IMR-90 (cell line): ENCODE measurements around the gene SLC5A2. TPM values are rescaled to one million over a fixed set of nuclear protein-coding genes. Genes with fewer than 3 reads are reported as not detected.
A peak's percentile ranks its signal among the peaks of the same experiment; 100 is the strongest.

ENCODE experiments used
- ATAC-seq: fragments of 200-7000 bp; cut with Tn5 transposase; 2 replicates; pipeline ENCODE4 v1.9.1; 2020; ENCODE audit warnings: low read depth, mild to moderate bottlenecking, moderate library complexity
- BruUV-seq: library from RNA; stranded (reverse); fragments of 400-500 nt; replicated peaks from 2 replicates; lab custom pipeline; 2021; lab: Mats Ljungman, UMichigan
- CTCF ChIA-PET: fragments of 300-600 bp; formaldehyde crosslinking; extraction: SDS; loops from one replicate; lab custom pipeline; 2021; ENCODE audit warnings: antibody characterized with exemption; lab: Yijun Ruan, JAX
- POLR2A ChIA-PET: fragments of 300-600 bp; sonication (Branson Sonifier 250); formaldehyde crosslinking; loops from one replicate; lab custom pipeline; 2022; ENCODE audit warnings: antibody characterized with exemption; ENCODE audit not compliant: unreplicated experiment; lab: Charles Lee
- DNase-seq: peaks from one replicate; pipeline ENCODE4 v3.0.0; 2013
- H2AFZ ChIP-seq: replicated peaks from 2 replicates; pipeline ENCODE3; 2013; ENCODE audit warnings: low read length, mild to moderate bottlenecking; ENCODE audit not compliant: poor library complexity
- H2AK5ac ChIP-seq: 2 replicates; pipeline ENCODE4 v1.6.1; 2013; ENCODE audit warnings: low read depth, low read length, inconsistent platforms
- H2AK9ac ChIP-seq: replicated peaks from 2 replicates; pipeline ENCODE3; 2013; ENCODE audit warnings: mild to moderate bottlenecking, low read depth, low read length, moderate library complexity; ENCODE audit not compliant: poor library complexity
- H2BK120ac ChIP-seq: 2 replicates; pipeline ENCODE4 v1.6.1; 2013; ENCODE audit warnings: low read depth, low read length, inconsistent platforms
- H2BK15ac ChIP-seq: 3 replicates; pipeline ENCODE4 v1.6.1; 2013; ENCODE audit warnings: low read depth, low read length, inconsistent platforms
- H2BK20ac ChIP-seq: 2 replicates; pipeline ENCODE4 v1.6.1; 2013; ENCODE audit warnings: low read depth, mild to moderate bottlenecking, inconsistent platforms, low read length, moderate library complexity
- H2BK5ac ChIP-seq: 2 replicates; pipeline ENCODE4 v1.6.1; 2013; ENCODE audit warnings: mild to moderate bottlenecking, low read depth, low read length, inconsistent platforms; ENCODE audit not compliant: poor library complexity, severe bottlenecking
- H3K14ac ChIP-seq: replicated peaks from 2 replicates; pipeline ENCODE4 v1.6.1; 2013; ENCODE audit warnings: low read depth, low read length, inconsistent platforms
- H3K18ac ChIP-seq: 2 replicates; pipeline ENCODE4 v1.6.1; 2013; ENCODE audit warnings: low read depth, low read length, control low read depth
- H3K23ac ChIP-seq: 2 replicates; pipeline ENCODE4 v1.6.1; 2013; ENCODE audit warnings: low read depth, low read length, inconsistent platforms
- H3K27ac ChIP-seq: 2 replicates; pipeline ENCODE4 v1.5.1; 2013; ENCODE audit warnings: mild to moderate bottlenecking, control low read depth, low read length; ENCODE audit not compliant: insufficient read depth
- H3K27me3 ChIP-seq: 2 replicates; pipeline ENCODE4 v1.6.1; 2013; ENCODE audit warnings: low read length; ENCODE audit not compliant: control insufficient read depth, insufficient read depth
- H3K36me3 ChIP-seq: 2 replicates; pipeline ENCODE4 v1.6.1; 2013; ENCODE audit warnings: low read length, mixed read lengths; ENCODE audit not compliant: control insufficient read depth, insufficient read depth
- H3K4ac ChIP-seq: 2 replicates; pipeline ENCODE4 v1.6.1; 2013; ENCODE audit warnings: low read depth, low read length, inconsistent platforms
- H3K4me1 ChIP-seq: 2 replicates; pipeline ENCODE4 v1.6.1; 2013; ENCODE audit warnings: low read length, mixed read lengths; ENCODE audit not compliant: control insufficient read depth, insufficient read depth
- H3K4me2 ChIP-seq: 2 replicates; pipeline ENCODE4 v1.6.1; 2013; ENCODE audit warnings: low read depth, mild to moderate bottlenecking, control low read depth, low read length, moderate library complexity
- H3K4me3 ChIP-seq: 2 replicates; pipeline ENCODE4 v1.5.1; 2013; ENCODE audit warnings: low read depth, mild to moderate bottlenecking, control low read depth, low read length, moderate library complexity; ENCODE audit not compliant: insufficient read depth
- H3K56ac ChIP-seq: 2 replicates; pipeline ENCODE4 v1.6.1; 2013; ENCODE audit warnings: low read length, inconsistent platforms; ENCODE audit not compliant: insufficient read depth; ENCODE audit errors: extremely low read depth
- H3K79me1 ChIP-seq, 2 experiments: 2 replicates each; pipeline ENCODE4 v1.6.1; 2013; ENCODE audit warnings: low read length in 2 of 2, inconsistent platforms in 1 of 2, low read depth in 1 of 2
- H3K9ac ChIP-seq: 2 replicates; pipeline ENCODE4 v1.6.1; 2013; ENCODE audit warnings: low read depth, low read length, control low read depth
- H3K9me1 ChIP-seq: 2 replicates; pipeline ENCODE4 v1.6.1; 2013; ENCODE audit warnings: low read length, inconsistent platforms; ENCODE audit not compliant: insufficient read depth
- H3K9me3 ChIP-seq: 2 replicates; pipeline ENCODE4 v1.6.1; 2013; ENCODE audit warnings: low read length; ENCODE audit not compliant: control insufficient read depth, insufficient read depth
- H4K20me1 ChIP-seq: 2 replicates; pipeline ENCODE4 v1.6.1; 2013; ENCODE audit warnings: low read length, inconsistent platforms; ENCODE audit not compliant: insufficient read depth
- H4K5ac ChIP-seq: 2 replicates; pipeline ENCODE4 v1.6.1; 2013; ENCODE audit warnings: mild to moderate bottlenecking, low read depth, low read length, control low read depth
- H4K8ac ChIP-seq, 2 experiments: 2 replicates each; pipeline ENCODE4 v1.6.1; 2013; ENCODE audit warnings: low read depth in 2 of 2, low read length in 2 of 2, control low read depth in 1 of 2, inconsistent platforms in 1 of 2
- H4K91ac ChIP-seq: 2 replicates; pipeline ENCODE4 v1.6.1; 2013; ENCODE audit warnings: low read depth, low read length, inconsistent platforms; ENCODE audit not compliant: insufficient read depth
- BHLHE40 ChIP-seq: fragments of 150-350 bp; IDR thresholded peaks from 2 replicates; pipeline ENCODE4 v1.6.1; 2016; ENCODE audit warnings: mild to moderate bottlenecking, low read depth, low read length
- CEBPB ChIP-seq: IDR thresholded peaks from 2 replicates; pipeline ENCODE4 v1.6.1; 2012; ENCODE audit warnings: low read depth, low read length, improper control_type of control experiment
- CHD1 ChIP-seq: IDR thresholded peaks from 2 replicates; pipeline ENCODE4 v1.6.1; 2012; ENCODE audit warnings: low read depth, low read length, improper control_type of control experiment
- CTCF ChIP-seq: conservative IDR thresholded peaks from 2 replicates; pipeline ENCODE4 v1.5.1; 2012; ENCODE audit warnings: mild to moderate bottlenecking, low read depth, low read length, improper control_type of control experiment
- FOS ChIP-seq: fragments of 150-350 bp; IDR thresholded peaks from 2 replicates; pipeline ENCODE4 v1.6.1; 2016; ENCODE audit warnings: low read depth, low read length
- MAFK ChIP-seq: IDR thresholded peaks from 2 replicates; pipeline ENCODE4 v1.6.1; 2012; ENCODE audit warnings: low read depth, low read length, improper control_type of control experiment
- MXI1 ChIP-seq: IDR thresholded peaks from 2 replicates; pipeline ENCODE4 v1.6.1; 2012; ENCODE audit warnings: low read depth, mild to moderate bottlenecking, low read length, moderate library complexity, borderline replicate concordance
- POLR2A ChIP-seq: IDR thresholded peaks from 2 replicates; pipeline ENCODE4 v1.6.1; 2012; ENCODE audit warnings: mild to moderate bottlenecking, low read depth, low read length
- RAD21 ChIP-seq: IDR thresholded peaks from 2 replicates; pipeline ENCODE4 v1.6.1; 2012; ENCODE audit warnings: low read length, improper control_type of control experiment
- RCOR1 ChIP-seq: IDR thresholded peaks from 2 replicates; pipeline ENCODE4 v1.6.1; 2012; ENCODE audit warnings: mild to moderate bottlenecking, low read length, improper control_type of control experiment; ENCODE audit not compliant: insufficient replicate concordance
- RFX5 ChIP-seq: IDR thresholded peaks from 2 replicates; pipeline ENCODE4 v1.8.0; 2012; ENCODE audit warnings: low read depth, mild to moderate bottlenecking, low read length, moderate library complexity
- SMC3 ChIP-seq: fragments of 150-350 bp; IDR thresholded peaks from 2 replicates; pipeline ENCODE4 v1.6.1; 2016; ENCODE audit warnings: low read depth, mild to moderate bottlenecking, antibody characterized with exemption, low read length, moderate library complexity
- USF2 ChIP-seq: fragments of 150-350 bp; IDR thresholded peaks from 2 replicates; pipeline ENCODE4 v1.6.1; 2017; ENCODE audit warnings: mild to moderate bottlenecking, antibody characterized with exemption, low read length, low read depth
- WGBS, 2 experiments: methylation state at CpG; one replicate each; pipeline versions ENCODE4 v1.1.5 to v1.1.7; 2013; ENCODE audit warnings: missing lambda C conversion rate in 2 of 2; ENCODE audit not compliant: insufficient read length in 1 of 2; ENCODE audit errors: extremely low coverage in 2 of 2; 5-methylcytosine and 5-hydroxymethylcytosine counted together
- dilution Hi-C: fragments of 300-500 bp; cut with HindIII; formaldehyde crosslinking; loops from one replicate; pipeline ENCODE4 v1.14.3; 2018; ENCODE audit warnings: low sequenced_read_pairs; ENCODE audit not compliant: unreplicated experiment
- in situ Hi-C: fragments of 300-500 bp; cut with MboI; formaldehyde crosslinking; loops from 3 replicates; pipeline ENCODE4 v1.14.3; 2019; ENCODE audit warnings: low sequenced_read_pairs, inconsistent platforms, mixed read lengths
- intact Hi-C: fragments of 100-400 bp; cut with micrococcal nuclease; formaldehyde crosslinking; loops from 2 replicates; pipeline ENCODE4 v1.10.0; 2022
- polyA plus RNA-seq, 3 experiments: library from polyadenylated mRNA; depleted of rRNA; stranded (reverse); fragments of >200 nt; gene quantifications; 2 replicates each; pipeline ENCODE4 v1.2.3, GENCODE V29; 2012; ENCODE audit warnings: low replicate concordance in 1 of 3
- total RNA-seq: library from RNA; depleted of rRNA; stranded (reverse); fragments of >200 nt; gene quantifications from 2 replicates; pipeline ENCODE4 v1.2.3, GENCODE V29; 2012
- TF ChIP-seq, protein P1 (sequence below): fragments of 150-350 bp; IDR thresholded peaks from 2 replicates; pipeline ENCODE4 v1.6.1; 2016; ENCODE audit warnings: low read depth, mild to moderate bottlenecking, low read length, moderate library complexity, borderline replicate concordance

Gene SLC5A2
- total and polyA plus RNA-seq, 2 of the 4 experiments (the other 2 are of a cell fraction): not detected

DNA sequence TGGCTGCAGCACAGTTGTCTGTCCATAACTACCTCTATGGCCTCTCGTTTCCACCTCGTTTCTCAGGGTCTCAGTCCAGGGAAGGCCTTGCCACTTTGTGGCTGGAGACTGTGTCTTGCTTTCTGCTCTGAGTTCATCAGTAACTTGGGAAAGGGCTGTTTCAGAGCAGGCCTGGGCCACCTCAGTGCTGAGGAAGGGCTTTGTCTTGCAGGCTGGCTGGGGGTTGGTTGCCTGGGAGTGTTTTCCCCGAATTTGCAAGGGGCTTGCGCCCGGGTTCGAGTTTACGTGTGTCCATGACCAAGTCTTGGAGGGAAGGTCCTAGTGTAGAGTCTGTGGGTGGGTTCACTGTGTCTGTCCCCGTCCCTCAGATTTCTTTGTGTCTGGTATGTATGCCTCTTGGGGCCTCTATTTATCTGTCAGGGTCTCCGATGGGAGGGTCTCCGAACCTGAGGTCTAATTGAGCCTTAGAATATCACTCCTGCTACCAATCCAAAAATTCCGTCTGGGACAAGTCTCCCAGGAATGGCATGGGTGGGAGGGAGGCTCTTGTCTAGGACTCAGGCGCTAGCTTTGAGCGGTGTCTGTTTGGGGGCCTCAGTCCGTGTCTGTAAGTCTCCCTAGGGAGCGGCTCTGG, 11.6 kb upstream of the SLC5A2 start:
- WGBS, 2 experiments: 60% methylated on average over 5 of the region's 15 CpGs; no CpG with 5 or more reads in 1 of the 2 experiments
- H2BK20ac ChIP-seq: peak overlapping the region; percentile 47
- ATAC-seq (peak; percentile 1; the same call in 1 of the 2 replicates), DNase-seq (peak; percentile 17)
- peak overlapping the region; percentile 96 for H3K56ac ChIP-seq
- in situ Hi-C loops: loop anchor here (25.0 kb wide), 1 partner anchor 391 kb away; the partner anchor contains the start of gene ZNF267
- intact Hi-C loops: no loop called here
- H4K20me1 ChIP-seq: peaks cover 38% of the 10 kb centered on the region
- ChIA-PET POLR2A (interaction anchor here (0.6 to 1.5 kb wide), 2 partner anchors 11 to 474 kb away, joined by 6 to 16 read pairs; partner anchors contain the start of gene ARMC5), CTCF (interaction anchor here (1.0 kb wide), 1 partner anchor 243 kb away, joined by 3 read pairs; no protein-coding TSS in a partner anchor)
- H4K8ac ChIP-seq: peak overlapping the region; percentile 94 to 98
- H3K9me3 ChIP-seq: no peaks in the 10 kb centered on the region
- H3K4me1 ChIP-seq: peaks cover 13% of the 10 kb centered on the region
- H2BK120ac ChIP-seq: peak overlapping the region; percentile 87
- H3K9me1 ChIP-seq: peaks cover 22% of the 10 kb centered on the region; the same call in 1 of the 2 replicates
- H3K9ac ChIP-seq: peak overlapping the region; percentile 96
- peak overlapping the region; percentile 70 for H3K4me3 ChIP-seq
- peak overlapping the region; percentile 100 for H3K4ac ChIP-seq
- peak overlapping the region; percentile 87 for H2BK5ac ChIP-seq
- peak overlapping the region; percentile 99 for H2AK5ac ChIP-seq
- H3K79me1 ChIP-seq: peaks cover 18 to 58% of the 10 kb centered on the region in 2 experiments; a peak in 3 of 4 replicates
- peak overlapping the region; percentile 88 for H2AFZ ChIP-seq
- H3K14ac ChIP-seq: peak overlapping the region; percentile 100
- dilution Hi-C loops: no loop called here
- H3K4me2 ChIP-seq: peak overlapping the region; percentile 93
- H4K91ac ChIP-seq: peak overlapping the region; percentile 98
- H3K27ac ChIP-seq: peak overlapping the region; percentile 88
- no TSS peak for BruUV-seq
- peaks cover 39% of the 10 kb centered on the region for H3K36me3 ChIP-seq
- H2BK15ac ChIP-seq: peak overlapping the region; percentile 51; the same call in 2 of the 3 replicates
- peak overlapping the region; percentile 99 for H4K5ac ChIP-seq
- peak overlapping the region; percentile 98 for H2AK9ac ChIP-seq
- no peaks in the 10 kb centered on the region for H3K27me3 ChIP-seq
- H3K18ac ChIP-seq: peak overlapping the region; percentile 96
- H3K23ac ChIP-seq: peak overlapping the region; percentile 98
- no peak for TF ChIP-seq POLR2A
- TF ChIP-seq BHLHE40: no peak
- TF ChIP-seq RAD21: no peak
- no peak for TF ChIP-seq MXI1
- no peak for TF ChIP-seq FOS
- TF ChIP-seq CTCF: no peak
- no peak for TF ChIP-seq CEBPB
- TF ChIP-seq SMC3: no peak
- TF ChIP-seq RCOR1: no peak
- no peak for TF ChIP-seq USF2
- TF ChIP-seq MAFK: no peak
- no peak for TF ChIP-seq RFX5
- no peak for TF ChIP-seq CHD1
- TF ChIP-seq, protein P1, sequence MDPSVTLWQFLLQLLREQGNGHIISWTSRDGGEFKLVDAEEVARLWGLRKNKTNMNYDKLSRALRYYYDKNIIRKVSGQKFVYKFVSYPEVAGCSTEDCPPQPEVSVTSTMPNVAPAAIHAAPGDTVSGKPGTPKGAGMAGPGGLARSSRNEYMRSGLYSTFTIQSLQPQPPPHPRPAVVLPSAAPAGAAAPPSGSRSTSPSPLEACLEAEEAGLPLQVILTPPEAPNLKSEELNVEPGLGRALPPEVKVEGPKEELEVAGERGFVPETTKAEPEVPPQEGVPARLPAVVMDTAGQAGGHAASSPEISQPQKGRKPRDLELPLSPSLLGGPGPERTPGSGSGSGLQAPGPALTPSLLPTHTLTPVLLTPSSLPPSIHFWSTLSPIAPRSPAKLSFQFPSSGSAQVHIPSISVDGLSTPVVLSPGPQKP: no peak
